Muscle layer of colon (tissue), 2 donors: ENCODE data around the gene ITPRIPL2.

Experiments
- H3K27ac ChIP-seq: one replicate; pipeline ENCODE4 v1.7.0; 2013; ENCODE audit warnings: low read depth, mild to moderate bottlenecking, low read length, moderate library complexity
- H3K27me3 ChIP-seq, 2 donors: one replicate each; pipeline ENCODE4 v1.7.0; 2013; ENCODE audit warnings: low read length in 2 of 2, mild to moderate bottlenecking in 2 of 2; ENCODE audit not compliant: insufficient read depth in 2 of 2, control insufficient read depth in 1 of 2
- H3K36me3 ChIP-seq: one replicate; pipeline ENCODE4 v1.7.0; 2013; ENCODE audit warnings: mild to moderate bottlenecking, low read length; ENCODE audit not compliant: insufficient read depth
- H3K4me1 ChIP-seq: one replicate; pipeline ENCODE4 v1.7.0; 2013; ENCODE audit warnings: mild to moderate bottlenecking, low read length; ENCODE audit not compliant: insufficient read depth
- H3K4me3 ChIP-seq, 2 donors: one replicate each; pipeline ENCODE4 v1.7.0; 2013; ENCODE audit warnings: low read length in 2 of 2, low read depth in 1 of 2, mild to moderate bottlenecking in 1 of 2, moderate library complexity in 1 of 2
- H3K9ac ChIP-seq: one replicate; pipeline ENCODE4 v1.7.0; 2013; ENCODE audit warnings: low read length
- H3K9me3 ChIP-seq: one replicate; pipeline ENCODE4 v1.7.0; 2013; ENCODE audit warnings: mild to moderate bottlenecking, low read length
- donor health status: abdominal sarcoma.
- donor health status: Adenocarcinoma of cecum.

Gene ITPRIPL2

GRCh38 chr16:19162085-19162484 lies 48.3 kb downstream of the ITPRIPL2 start:
- Histone ChIP-seq H3K9ac (no peak overlapping the region), H3K27me3 (no peaks in the 10 kb centered on the region), H3K4me1 (no peaks in the 10 kb centered on the region), H3K4me3 (no peak overlapping the region), H3K36me3 (no peaks in the 10 kb centered on the region), H3K9me3 (no peaks in the 10 kb centered on the region), H3K27ac (no peak overlapping the region)

- H3K27me3 ChIP-seq, result peaks cover 0 to 3% of the 10 kb centered on the region in 2 donors
- H3K4me1 ChIP-seq, result no peaks in the 10 kb centered on the region
- H3K27ac ChIP-seq, result no peak overlapping the region
- no peak overlapping the region for H3K4me3 ChIP-seq
- H3K36me3 ChIP-seq, result no peaks in the 10 kb centered on the region
- H3K9ac ChIP-seq, result no peak overlapping the region
- H3K9me3 ChIP-seq, result no peaks in the 10 kb centered on the region
Observed at GRCh38 chr16:19163215-19163614, 49.5 kb downstream of the ITPRIPL2 start.

- Histone ChIP-seq H3K4me1 (no peaks in the 10 kb centered on the region), H3K9ac (no peak overlapping the region), H3K27me3 (peaks cover 0 to 14% of the 10 kb centered on the region in 2 donors), H3K9me3 (no peaks in the 10 kb centered on the region), H3K36me3 (no peaks in the 10 kb centered on the region), H3K27ac (no peak overlapping the region), H3K4me3 (no peak overlapping the region)
Observed at GRCh38 chr16:19164285-19164684, 50.5 kb downstream of the ITPRIPL2 start.

GRCh38 chr16:19165101-19165500 lies 51.3 kb downstream of the ITPRIPL2 start:
- H3K4me3 ChIP-seq, result no peak overlapping the region
- H3K27ac ChIP-seq, result no peak overlapping the region
- H3K9me3 ChIP-seq, result no peaks in the 10 kb centered on the region
- no peaks in the 10 kb centered on the region for H3K36me3 ChIP-seq
- no peaks in the 10 kb centered on the region for H3K4me1 ChIP-seq
- no peak overlapping the region for H3K9ac ChIP-seq
- H3K27me3 ChIP-seq, result peaks cover 0 to 15% of the 10 kb centered on the region in 2 donors

GRCh38 chr16:19166500-19166899 lies 52.7 kb downstream of the ITPRIPL2 start:
- Histone ChIP-seq H3K27ac (no peak overlapping the region), H3K4me3 (no peak overlapping the region), H3K27me3 (peaks cover 0 to 15% of the 10 kb centered on the region in 2 donors), H3K4me1 (no peaks in the 10 kb centered on the region), H3K9ac (no peak overlapping the region), H3K36me3 (no peaks in the 10 kb centered on the region), H3K9me3 (no peaks in the 10 kb centered on the region)

GRCh38 chr16:19167710-19168370 lies 54.1 kb downstream of the ITPRIPL2 start, which contains the start of gene SYT17:
Gene SYT17, plus strand, starts transcription at chr16:19168240. Its CDS starts 407 bp downstream, at chr16:19168647.
- H3K27me3 ChIP-seq, result peaks cover 0 to 15% of the 10 kb centered on the region in 2 donors
- H3K9ac ChIP-seq, result no peak within 1 kb of the TSS
- H3K27ac ChIP-seq, result no peak within 1 kb of the TSS
- H3K4me1 ChIP-seq, result no peaks in the 10 kb centered on the region
- peak within 1 kb of the TSS in 1 of 2 donors; percentile 39 for H3K4me3 ChIP-seq
- H3K36me3 ChIP-seq, result no peaks in the 10 kb centered on the region
- no peaks in the 10 kb centered on the region for H3K9me3 ChIP-seq

GRCh38 chr16:19168371-19169081 lies 54.8 kb downstream of the ITPRIPL2 start:
- Histone ChIP-seq H3K27ac (no peak overlapping the region), H3K9ac (no peak overlapping the region), H3K4me1 (no peaks in the 10 kb centered on the region), H3K36me3 (no peaks in the 10 kb centered on the region), H3K4me3 (peak overlapping the region in 1 of 2 donors; percentile 39), H3K9me3 (no peaks in the 10 kb centered on the region), H3K27me3 (peaks cover under 1 to 15% of the 10 kb centered on the region in 2 donors)

- Histone ChIP-seq H3K27me3 (peaks cover 7 to 15% of the 10 kb centered on the region in 2 donors), H3K27ac (no peak overlapping the region), H3K9ac (no peak overlapping the region), H3K4me1 (no peaks in the 10 kb centered on the region), H3K9me3 (peaks cover 4% of the 10 kb centered on the region), H3K4me3 (no peak overlapping the region), H3K36me3 (no peaks in the 10 kb centered on the region)
Observed at GRCh38 chr16:19169082-19169639, 55.4 kb downstream of the ITPRIPL2 start.

- peaks cover 8 to 15% of the 10 kb centered on the region in 2 donors for H3K27me3 ChIP-seq
- H3K9me3 ChIP-seq, result peaks cover 4% of the 10 kb centered on the region
- H3K4me3 ChIP-seq, result no peak overlapping the region
- H3K36me3 ChIP-seq, result no peaks in the 10 kb centered on the region
- no peaks in the 10 kb centered on the region for H3K4me1 ChIP-seq
- H3K27ac ChIP-seq, result no peak overlapping the region
- H3K9ac ChIP-seq, result no peak overlapping the region
Observed at GRCh38 chr16:19170043-19170655, 56.4 kb downstream of the ITPRIPL2 start.
